HCT116 (cell line): ENCODE measurements around the gene NEURL4. TPM values are rescaled to one million over a fixed set of nuclear protein-coding genes. Genes with fewer than 3 reads are reported as not detected.

ENCODE experiments used
- ATAC-seq: fragments of 200-7000 bp; cut with Tn5 transposase; 2 replicates; pipeline ENCODE4 v1.9.1; 2020; ENCODE audit warnings: mild to moderate bottlenecking, moderate library complexity
- BruUV-seq: library from RNA; stranded (reverse); fragments of 400-500 nt; replicated peaks from 2 replicates; lab custom pipeline; 2021; lab: Mats Ljungman, UMichigan
- CTCF ChIA-PET: fragments of 300-600 bp; sonication (Branson Sonifier 250); formaldehyde crosslinking; loops from one replicate; lab custom pipeline; 2021; ENCODE audit warnings: antibody characterized with exemption; lab: Charles Lee
- POLR2A ChIA-PET: fragments of 300-600, 350-600 bp; sonication (Branson Sonifier 250); formaldehyde crosslinking; loops from one replicate; lab custom pipeline; 2021; ENCODE audit warnings: antibody characterized with exemption; lab: Charles Lee
- RAD21 ChIA-PET, 2 experiments: fragments of 300-600 bp; sonication (Branson Sonifier 250); formaldehyde crosslinking; loops; one replicate each; lab custom pipeline; 2023; ENCODE audit warnings: low total read pairs in 2 of 2; ENCODE audit not compliant: uncharacterized antibody in 2 of 2, unreplicated experiment in 2 of 2, low non-redundant PET in 1 of 2; lab: Charles Lee
- DNase-seq: peaks from one replicate; pipeline ENCODE4 v3.0.0-alpha.2; 2010; ENCODE audit warnings: low read depth, low spot score
- H2AFZ ChIP-seq: fragments of 200-600 bp; shearing (Covaris generic), sonication (generic); 2 replicates; pipeline ENCODE4 v1.6.1; 2017; ENCODE audit warnings: low read depth, mixed run types, mixed read lengths, antibody characterized with exemption, low read length; ENCODE audit not compliant: poor library complexity, severe bottlenecking
- H3K27ac ChIP-seq: 2 replicates; pipeline ENCODE4 v1.5.1; 2012; ENCODE audit warnings: low read depth, low read length
- H3K27me3 ChIP-seq: fragments of 200-600 bp; sonication (generic); 2 replicates; pipeline ENCODE4 v1.6.1; 2016; ENCODE audit warnings: mixed run types, low read length, mixed read lengths; ENCODE audit not compliant: insufficient read depth
- H3K36me3 ChIP-seq, 2 experiments: fragments of 200-500 bp in 1 of 2; fragments of 200-600 bp in 1 of 2; sonication (Bioruptor generic) in 1 of 2; sonication (generic) in 1 of 2; 2 replicates each; pipeline versions ENCODE4 v1.5.1 to v1.6.1; 2014 to 2016; ENCODE audit warnings: low read length in 2 of 2, inconsistent platforms in 1 of 2, mixed read lengths in 1 of 2, mixed run types in 1 of 2; ENCODE audit not compliant: insufficient read depth in 2 of 2, control insufficient read depth in 1 of 2
- H3K4me1 ChIP-seq, 2 experiments: fragments of 200-600 bp in 1 of 2; sonication (generic) in 1 of 2; 2 replicates each; pipeline versions ENCODE4 v1.5.1 to v1.6.1; 2012 to 2017; ENCODE audit warnings: low read length in 2 of 2, inconsistent platforms in 1 of 2, mild to moderate bottlenecking in 1 of 2, mixed read lengths in 1 of 2, mixed run types in 1 of 2, moderate library complexity in 1 of 2; ENCODE audit not compliant: insufficient read depth in 2 of 2, control insufficient read depth in 1 of 2
- H3K4me2 ChIP-seq: fragments of 200-600 bp; sonication (generic); 2 replicates; pipeline ENCODE4 v1.6.1; 2017; ENCODE audit warnings: mixed run types, low read length, mixed read lengths
- H3K4me3 ChIP-seq, 2 experiments: fragments of 200-600 bp in 1 of 2; sonication (generic) in 1 of 2; replicated peaks in 1 of 2; 2 replicates each; pipeline ENCODE4 v1.5.1; 2011 to 2016; ENCODE audit warnings: low read length in 2 of 2, control low read depth in 1 of 2, low read depth in 1 of 2, mild to moderate bottlenecking in 1 of 2, mixed read lengths in 1 of 2, mixed run types in 1 of 2
- H3K79me2 ChIP-seq: fragments of 200-600 bp; sonication (generic); 2 replicates; pipeline ENCODE4 v1.6.1; 2017; ENCODE audit warnings: mild to moderate bottlenecking, mixed run types, low read length, moderate library complexity, mixed read lengths; ENCODE audit not compliant: insufficient read depth
- H3K9ac ChIP-seq: fragments of 200-600 bp; sonication (generic); 2 replicates; pipeline ENCODE4 v1.6.1; 2016; ENCODE audit warnings: low read length, mixed read lengths
- H3K9me2 ChIP-seq: fragments of 200-600 bp; sonication (generic), shearing (Covaris generic); 2 replicates; pipeline ENCODE4 v1.6.1; 2017; ENCODE audit warnings: mixed run types, mild to moderate bottlenecking, moderate library complexity; ENCODE audit not compliant: insufficient read depth
- H3K9me3 ChIP-seq, 2 experiments: fragments of 200-500 bp in 1 of 2; fragments of 200-600 bp in 1 of 2; sonication (Bioruptor generic) in 1 of 2; sonication (generic) in 1 of 2; 2 replicates each; pipeline ENCODE4 v1.6.1; 2014 to 2017; ENCODE audit warnings: low read length in 2 of 2, mixed read lengths in 2 of 2, inconsistent platforms in 1 of 2, low read depth in 1 of 2, mild to moderate bottlenecking in 1 of 2, mixed run types in 1 of 2, moderate library complexity in 1 of 2; ENCODE audit not compliant: control insufficient read depth in 1 of 2, insufficient read depth in 1 of 2
- H4K20me1 ChIP-seq: fragments of 200-600 bp; sonication (generic), shearing (Covaris generic); 2 replicates; pipeline ENCODE4 v1.6.1; 2017; ENCODE audit warnings: mixed run types, mild to moderate bottlenecking, moderate library complexity; ENCODE audit not compliant: insufficient read depth
- ATF3 ChIP-seq: IDR thresholded peaks from 2 replicates; pipeline ENCODE4 v1.6.1; 2012
- CBX3 ChIP-seq: IDR thresholded peaks from 2 replicates; pipeline ENCODE4 v1.6.1; 2012; ENCODE audit warnings: low read depth
- CEBPB ChIP-seq: IDR thresholded peaks from 2 replicates; pipeline ENCODE4 v1.6.1; 2012; ENCODE audit warnings: low read depth
- FOSL1 ChIP-seq: IDR thresholded peaks from 2 replicates; pipeline ENCODE4 v1.6.1; 2012; ENCODE audit warnings: low read depth
- JUND ChIP-seq: IDR thresholded peaks from 2 replicates; pipeline ENCODE4 v1.6.1; 2012
- POLR2AphosphoS5 ChIP-seq: IDR thresholded peaks from 2 replicates; pipeline ENCODE4 v1.6.1; 2011; ENCODE audit warnings: mild to moderate bottlenecking, low read depth, low read length, moderate library complexity
- REST ChIP-seq: IDR thresholded peaks from 2 replicates; pipeline ENCODE4 v1.6.1; 2012; ENCODE audit warnings: low read depth
- SP1 ChIP-seq: IDR thresholded peaks from 2 replicates; pipeline ENCODE4 v1.6.1; 2012; ENCODE audit warnings: low read depth
- TCF7L2 ChIP-seq: IDR thresholded peaks from 2 replicates; pipeline ENCODE4 v1.7.0; 2011; ENCODE audit warnings: borderline replicate concordance, inconsistent platforms; ENCODE audit not compliant: insufficient read depth, insufficient read length; ENCODE audit errors: extremely low read depth
- YY1 ChIP-seq: IDR thresholded peaks from 2 replicates; pipeline ENCODE4 v1.6.1; 2011; ENCODE audit warnings: low read length, low read depth, moderate library complexity, mild to moderate bottlenecking; ENCODE audit not compliant: insufficient replicate concordance; ENCODE audit errors: extremely low read depth
- ZNF274 ChIP-seq: fragments of 200-500 bp; sonication (Bioruptor generic); IDR thresholded peaks from 2 replicates; pipeline ENCODE4 v1.6.1; 2014; ENCODE audit warnings: mild to moderate bottlenecking, low read depth, low read length, inconsistent platforms
- intact Hi-C: fragments of 100-400 bp; cut with micrococcal nuclease; formaldehyde crosslinking; loops from 2 replicates; pipeline ENCODE4 v1.10.0; 2022
- total RNA-seq: library from RNA; stranded (reverse); gene quantifications from one replicate; pipeline ENCODE4 v1.2.1, GENCODE V29; 2021; ENCODE audit not compliant: unreplicated experiment

The NEURL4 gene
- total RNA-seq, 1 experiment from 2014 or later: 56.9 TPM

- ChIA-PET RAD21 (no interaction called here), CTCF (no interaction called here), POLR2A (interaction anchor here (1.3 kb wide), 1 partner anchor 17 kb away, joined by 4 read pairs; no protein-coding TSS in a partner anchor)
- no TSS peak for BruUV-seq
- H3K4me1 ChIP-seq: peaks cover 6 to 22% of the 10 kb centered on the region in 2 experiments
- H4K20me1 ChIP-seq: 0 out of 2 replicates have a peak, but pooled peaks cover 4% of the 10 kb centered on the region
- no peak overlapping the region; the same call in 1 of the 2 replicates for H3K27ac ChIP-seq
- no peaks in the 10 kb centered on the region for H3K27me3 ChIP-seq
- TF ChIP-seq YY1: no peak
- no peak for TF ChIP-seq REST
- TF ChIP-seq POLR2AphosphoS5: no peak
- TF ChIP-seq SP1: no peak
- TF ChIP-seq CBX3: no peak
- TF ChIP-seq CEBPB: no peak
- TF ChIP-seq ZNF274: no peak
- no peak for TF ChIP-seq FOSL1
- no peak for TF ChIP-seq JUND
- TF ChIP-seq ATF3: no peak
- TF ChIP-seq TCF7L2: no peak
- no peak overlapping the region for H3K9ac ChIP-seq
- ATAC-seq (no peak), DNase-seq (no peak)
- peaks cover 26% of the 10 kb centered on the region for H3K79me2 ChIP-seq
- H2AFZ ChIP-seq: no peak overlapping the region
- intact Hi-C loops: loop anchor here (1.0 kb wide), 1 partner anchor 67 kb away; no protein-coding TSS in a partner anchor
- no peak overlapping the region for H3K4me3 ChIP-seq
- no peaks in the 10 kb centered on the region for H3K36me3 ChIP-seq
- H3K9me2 ChIP-seq: no peaks in the 10 kb centered on the region
- H3K4me2 ChIP-seq: no peak overlapping the region
- H3K9me3 ChIP-seq: no peaks in the 10 kb centered on the region
Measured at GRCh38 chr17:7346761-7347614, 17.9 kb upstream of the NEURL4 start.
